ENCODE data around the gene CA12. TPM values are rescaled to one million over a fixed set of nuclear protein-coding genes. Genes with fewer than 3 reads are reported as not detected.
A peak's percentile ranks its signal among the peaks of the same experiment; 100 is the strongest.

CA12 gene
- total RNA-seq, 1 donor from 2014 or later = 0.97 TPM

- Mint-ChIP-seq H3K27me3 (ENCODE audit: unreplicated experiment) (no peaks in the 10 kb centered on the region), H3K4me3 (ENCODE audit: unreplicated experiment) (no peak overlapping the region), H3K9me3 (ENCODE audit: unreplicated experiment) (no peaks in the 10 kb centered on the region), H3K36me3 (ENCODE audit: unreplicated experiment) (peaks cover 61% of the 10 kb centered on the region), H3K27ac (ENCODE audit: unreplicated experiment) (no peak overlapping the region), H3K4me1 (ENCODE audit: unreplicated experiment) (peaks cover 2% of the 10 kb centered on the region)
- no peak for DNase-seq (ENCODE audit: extremely low spot score, unreplicated experiment)
- TF ChIP-seq CTCF (IDR thresholded peaks at IDR 0.05) = no peak
Observed at GRCh38 chr15:63299943-63300575, 81.6 kb downstream of the CA12 start.

GRCh38 chr15:63296195-63296594, 85.5 kb downstream of the CA12 start:
- Mint-ChIP-seq H3K9me3 (ENCODE audit: unreplicated experiment) (no peaks in the 10 kb centered on the region), H3K36me3 (ENCODE audit: unreplicated experiment) (peaks cover 45% of the 10 kb centered on the region), H3K27me3 (ENCODE audit: unreplicated experiment) (no peaks in the 10 kb centered on the region), H3K27ac (ENCODE audit: unreplicated experiment) (no peak overlapping the region), H3K4me3 (ENCODE audit: unreplicated experiment) (no peak overlapping the region), H3K4me1 (ENCODE audit: unreplicated experiment) (peaks cover 20% of the 10 kb centered on the region)
- TF ChIP-seq CTCF (IDR thresholded peaks at IDR 0.05) = no peak
- no peak for DNase-seq (ENCODE audit: extremely low spot score, unreplicated experiment)

- DNase-seq (ENCODE audit: extremely low spot score, unreplicated experiment) = no peak
- Mint-ChIP-seq H3K4me1 (ENCODE audit: unreplicated experiment) (peaks cover 27% of the 10 kb centered on the region), H3K27me3 (ENCODE audit: unreplicated experiment) (no peaks in the 10 kb centered on the region), H3K27ac (ENCODE audit: unreplicated experiment) (no peak overlapping the region), H3K9me3 (ENCODE audit: unreplicated experiment) (no peaks in the 10 kb centered on the region), H3K36me3 (ENCODE audit: unreplicated experiment) (peaks cover 41% of the 10 kb centered on the region), H3K4me3 (ENCODE audit: unreplicated experiment) (no peak overlapping the region)
- TF ChIP-seq CTCF (IDR thresholded peaks at IDR 0.05) = no peak
Observed at GRCh38 chr15:63295341-63295740, 86.3 kb downstream of the CA12 start.

- Mint-ChIP-seq H3K27me3 (ENCODE audit: unreplicated experiment) (no peaks in the 10 kb centered on the region), H3K4me3 (ENCODE audit: unreplicated experiment) (no peak overlapping the region), H3K4me1 (ENCODE audit: unreplicated experiment) (peaks cover 30% of the 10 kb centered on the region), H3K27ac (ENCODE audit: unreplicated experiment) (no peak overlapping the region), H3K9me3 (ENCODE audit: unreplicated experiment) (no peaks in the 10 kb centered on the region), H3K36me3 (ENCODE audit: unreplicated experiment) (peaks cover 34% of the 10 kb centered on the region)
- no peak for DNase-seq (ENCODE audit: extremely low spot score, unreplicated experiment)
- no peak for TF ChIP-seq CTCF (IDR thresholded peaks at IDR 0.05)
Observed at GRCh38 chr15:63294359-63294758, 87.3 kb downstream of the CA12 start.

GRCh38 chr15:63292771-63293170, 88.9 kb downstream of the CA12 start:
- DNase-seq (ENCODE audit: extremely low spot score, unreplicated experiment) = no peak
- no peak for TF ChIP-seq CTCF (IDR thresholded peaks at IDR 0.05)
- peak overlapping the region; percentile 96 for H3K27ac Mint-ChIP-seq (ENCODE audit: unreplicated experiment)
- H3K27me3 Mint-ChIP-seq (ENCODE audit: unreplicated experiment) = no peaks in the 10 kb centered on the region
- peaks cover 33% of the 10 kb centered on the region for H3K4me1 Mint-ChIP-seq (ENCODE audit: unreplicated experiment)
- no peaks in the 10 kb centered on the region for H3K9me3 Mint-ChIP-seq (ENCODE audit: unreplicated experiment)
- H3K4me3 Mint-ChIP-seq (ENCODE audit: unreplicated experiment) = no peak overlapping the region
- peaks cover 26% of the 10 kb centered on the region for H3K36me3 Mint-ChIP-seq (ENCODE audit: unreplicated experiment)

Measured in osteocyte (in vitro differentiated cells).